Effector memory CD4-positive, alpha-beta T cell (primary cell): ENCODE data around the gene TUBG2.

Source experiments
- DNase-seq, 3 donors: peaks; one replicate each; pipeline ENCODE4 v3.0.0-alpha.2; 2020
- H3K27ac ChIP-seq: 2 replicates; pipeline ENCODE4 v1.7.0; 2013; ENCODE audit warnings: mild to moderate bottlenecking, low read length, moderate library complexity; ENCODE audit not compliant: insufficient read depth, poor library complexity, severe bottlenecking
- H3K27me3 ChIP-seq: replicated peaks from 2 replicates; pipeline ENCODE4 v1.7.0; 2013; ENCODE audit warnings: mild to moderate bottlenecking, low read length; ENCODE audit not compliant: insufficient read depth, control insufficient read depth, poor library complexity, severe bottlenecking
- H3K36me3 ChIP-seq: 2 replicates; pipeline ENCODE4 v1.7.0; 2013; ENCODE audit warnings: mild to moderate bottlenecking, low read length, moderate library complexity; ENCODE audit not compliant: control insufficient read depth, insufficient read depth
- H3K4me1 ChIP-seq: 2 replicates; pipeline ENCODE4 v1.7.0; 2013; ENCODE audit warnings: low read length, mild to moderate bottlenecking; ENCODE audit not compliant: control insufficient read depth, insufficient read depth, poor library complexity, severe bottlenecking
- H3K4me3 ChIP-seq: 2 replicates; pipeline ENCODE4 v1.7.0; 2013; ENCODE audit warnings: low read length, low read depth, mild to moderate bottlenecking; ENCODE audit not compliant: insufficient read depth, poor library complexity, severe bottlenecking
- H3K9me3 ChIP-seq: 2 replicates; pipeline ENCODE4 v1.7.0; 2013; ENCODE audit warnings: mild to moderate bottlenecking, low read length, moderate library complexity; ENCODE audit not compliant: control insufficient read depth

The TUBG2 gene

DNA sequence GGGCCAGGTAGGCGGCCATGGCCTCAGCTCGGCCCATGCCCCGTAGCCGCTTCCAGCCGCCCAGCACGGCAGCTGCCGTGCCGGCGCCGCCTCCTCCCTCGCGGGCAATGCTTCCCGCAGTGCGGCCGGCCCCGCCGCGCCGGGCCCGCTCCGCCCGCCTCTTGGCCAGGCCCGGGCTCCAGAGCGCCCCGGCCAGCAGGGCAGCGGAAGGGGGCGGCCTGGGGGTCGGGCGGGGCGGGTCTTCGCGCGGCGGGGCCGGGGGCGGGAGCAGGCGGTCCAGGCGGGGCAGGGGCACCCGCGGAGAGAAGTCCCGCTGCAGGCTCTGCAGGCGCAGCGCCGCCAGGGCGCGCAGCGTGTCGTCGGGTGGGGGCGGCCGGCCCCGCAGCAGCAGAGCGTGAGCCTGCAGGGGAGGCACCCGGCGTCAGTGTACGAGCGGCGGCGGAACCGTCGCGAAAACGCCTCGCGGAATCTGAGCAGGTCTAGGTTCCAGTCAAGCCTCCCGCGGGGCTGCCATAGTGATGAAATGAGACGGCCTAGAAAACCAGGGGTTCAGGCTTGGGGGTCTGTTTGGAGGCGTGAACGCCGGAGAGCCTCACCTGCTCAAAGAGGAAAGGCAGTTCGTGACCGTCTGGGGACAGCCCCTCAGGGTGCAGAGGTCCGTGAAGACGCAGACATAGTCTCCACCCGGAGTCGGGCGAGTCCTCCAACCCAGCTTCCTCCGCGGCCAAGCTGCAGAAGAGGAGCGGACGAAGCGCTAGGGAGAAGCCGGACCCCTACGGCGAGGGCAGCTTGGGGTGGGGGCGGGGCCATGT lies 11.1 kb downstream of the TUBG2 start:
- H3K27me3 ChIP-seq, result peaks cover 32% of the 10 kb centered on the region

GRCh38 chr17:42670789-42671657 lies 11.9 kb downstream of the TUBG2 start:
- no peak for DNase-seq
- Histone ChIP-seq H3K36me3 (no peaks in the 10 kb centered on the region), H3K4me1 (peaks cover 32% of the 10 kb centered on the region), H3K4me3 (peak overlapping the region; percentile 33), H3K27ac (no peak overlapping the region), H3K9me3 (no peaks in the 10 kb centered on the region), H3K27me3 (peaks cover 41% of the 10 kb centered on the region)

More for the DNA sequence above, 11.1 kb downstream of the TUBG2 start:
- peak; percentile 24 to 39 (median 29) for DNase-seq
- no peaks in the 10 kb centered on the region for H3K9me3 ChIP-seq
- H3K4me1 ChIP-seq, result peaks cover 24% of the 10 kb centered on the region
- H3K36me3 ChIP-seq, result no peaks in the 10 kb centered on the region
- peak overlapping the region; percentile 33 for H3K4me3 ChIP-seq
- H3K27ac ChIP-seq, result no peak overlapping the region

- Histone ChIP-seq H3K27me3 (peaks cover 48% of the 10 kb centered on the region), H3K4me1 (peaks cover 40% of the 10 kb centered on the region), H3K4me3 (no peak overlapping the region), H3K27ac (no peak overlapping the region), H3K36me3 (no peaks in the 10 kb centered on the region), H3K9me3 (no peaks in the 10 kb centered on the region)
- no peak for DNase-seq
Observed at GRCh38 chr17:42672038-42672437, 13.0 kb downstream of the TUBG2 start.

DNA sequence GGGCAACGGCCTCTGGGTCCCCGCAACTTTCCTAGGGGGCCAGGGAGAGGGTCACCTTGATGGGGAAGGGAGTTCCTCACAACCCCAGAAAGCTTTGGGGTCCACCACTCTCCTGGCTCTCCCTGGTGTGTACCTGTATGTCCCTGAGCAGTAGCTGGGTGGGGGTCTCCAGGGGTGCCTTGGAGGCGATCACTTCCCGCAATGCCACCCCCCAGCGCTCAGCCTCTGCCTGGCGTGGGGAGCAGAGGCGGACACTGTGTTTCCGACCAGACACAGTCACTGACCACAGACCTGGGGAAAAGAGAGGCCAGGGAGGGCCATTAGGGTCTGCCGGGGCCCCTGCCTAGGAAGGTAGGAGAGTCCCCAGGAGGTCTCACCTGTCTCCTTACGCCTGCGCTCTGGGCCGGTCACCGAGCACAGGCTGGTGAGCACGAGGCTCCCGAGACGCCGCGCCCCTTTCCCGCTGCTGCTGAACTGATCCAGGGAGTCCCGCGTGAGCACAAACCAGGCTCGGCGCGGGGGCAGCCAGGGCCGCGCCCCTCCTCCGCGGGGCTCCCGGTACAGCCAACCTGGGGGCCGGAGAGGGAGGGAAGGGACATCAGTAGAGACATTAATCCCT lies 14.3 kb downstream of the TUBG2 start:
- no peaks in the 10 kb centered on the region for H3K9me3 ChIP-seq
- H3K27ac ChIP-seq, result no peak overlapping the region
- peaks cover 48% of the 10 kb centered on the region for H3K27me3 ChIP-seq
- DNase-seq, result no peak
- no peak overlapping the region for H3K4me3 ChIP-seq
- H3K36me3 ChIP-seq, result no peaks in the 10 kb centered on the region
- peaks cover 50% of the 10 kb centered on the region for H3K4me1 ChIP-seq

DNA sequence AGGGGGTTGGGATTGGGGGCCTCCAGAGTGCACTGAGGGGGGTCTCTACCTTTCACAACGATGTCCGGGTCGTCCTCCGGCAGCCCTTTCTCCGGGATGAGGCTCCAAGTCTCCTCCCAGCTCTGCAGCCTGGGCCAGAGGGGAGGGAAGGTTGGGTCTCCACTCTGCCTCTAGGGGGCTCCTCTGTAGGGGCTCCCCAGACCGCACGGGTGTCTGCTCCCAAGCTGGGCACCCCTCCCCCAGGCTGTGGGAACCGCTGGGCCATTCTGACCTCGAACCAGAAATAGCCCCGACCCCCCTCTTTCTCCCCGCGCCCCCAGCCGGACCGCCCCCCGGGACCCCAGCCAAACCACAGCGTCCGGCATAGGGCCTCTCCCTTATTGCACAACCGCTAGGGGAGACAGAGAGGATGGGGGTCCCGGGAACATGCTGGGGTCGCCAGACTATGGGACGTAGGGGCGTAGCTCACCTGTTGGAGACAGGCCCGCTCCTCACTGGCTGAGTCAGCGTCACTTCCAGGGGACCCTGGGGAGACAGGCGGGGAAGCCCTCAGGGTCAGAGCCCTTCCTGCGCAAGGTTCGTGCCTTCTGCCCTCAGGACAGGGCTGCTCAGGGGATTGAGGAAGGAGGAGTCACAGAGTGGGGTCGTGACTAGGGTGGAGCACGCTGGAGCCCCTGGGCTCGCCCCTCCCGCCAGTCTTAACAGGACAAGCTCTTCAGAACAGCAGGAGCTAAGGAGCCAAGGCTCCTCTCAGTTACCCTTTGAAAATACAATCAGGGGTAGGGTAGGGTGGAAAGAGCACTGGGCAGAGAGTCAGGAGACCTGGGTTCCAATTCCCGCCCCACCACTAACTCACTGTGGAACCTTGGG lies 15.0 kb downstream of the TUBG2 start:
- Histone ChIP-seq H3K36me3 (no peaks in the 10 kb centered on the region), H3K9me3 (no peaks in the 10 kb centered on the region), H3K4me3 (no peak overlapping the region), H3K4me1 (peaks cover 57% of the 10 kb centered on the region), H3K27me3 (peaks cover 48% of the 10 kb centered on the region), H3K27ac (no peak overlapping the region)
- DNase-seq, result no peak

DNA sequence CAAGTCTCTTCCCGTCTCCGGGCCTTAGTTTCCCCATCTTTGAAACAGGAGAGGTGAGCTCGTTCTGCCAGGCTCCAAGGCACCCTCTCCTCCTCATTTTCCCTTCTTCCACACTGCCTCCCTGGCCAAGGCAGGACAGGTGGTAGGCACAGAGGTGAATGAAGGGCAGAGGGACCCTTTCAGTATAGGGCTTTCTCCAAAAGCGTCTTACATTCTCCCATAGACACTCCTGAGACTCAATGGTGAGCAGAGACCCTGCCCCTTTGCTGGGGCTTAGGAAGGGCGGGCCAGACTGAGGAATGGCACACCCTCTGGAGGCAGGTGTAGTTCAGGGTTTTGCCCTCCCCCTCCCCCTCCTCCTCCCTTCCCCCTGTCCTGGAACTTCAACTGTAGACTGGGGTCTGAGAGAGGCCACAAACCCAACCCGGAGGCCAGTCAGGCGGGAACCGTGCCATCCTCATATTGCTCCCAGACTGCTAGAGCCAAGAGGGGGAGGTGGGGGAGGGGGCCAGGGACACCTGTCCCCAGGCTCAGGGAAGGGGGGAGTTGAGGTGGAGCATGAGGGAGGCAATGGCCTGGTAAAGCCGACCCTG lies 15.8 kb downstream of the TUBG2 start:
- no peaks in the 10 kb centered on the region for H3K9me3 ChIP-seq
- no peaks in the 10 kb centered on the region for H3K36me3 ChIP-seq
- H3K4me1 ChIP-seq, result peaks cover 63% of the 10 kb centered on the region
- no peak overlapping the region for H3K27ac ChIP-seq
- H3K4me3 ChIP-seq, result no peak overlapping the region
- H3K27me3 ChIP-seq, result peaks cover 48% of the 10 kb centered on the region
- no peak for DNase-seq

- Histone ChIP-seq H3K27me3 (peaks cover 48% of the 10 kb centered on the region), H3K36me3 (no peaks in the 10 kb centered on the region), H3K4me3 (peak overlapping the region; percentile 51), H3K9me3 (no peaks in the 10 kb centered on the region), H3K4me1 (peaks cover 66% of the 10 kb centered on the region), H3K27ac (no peak overlapping the region)
- DNase-seq, result no peak
Observed at GRCh38 chr17:42675348-42675964, 16.4 kb downstream of the TUBG2 start.

GRCh38 chr17:42675965-42676423 lies 16.9 kb downstream of the TUBG2 start:
- no peaks in the 10 kb centered on the region for H3K36me3 ChIP-seq
- H3K4me3 ChIP-seq, result peak overlapping the region; percentile 51
- peaks cover 46% of the 10 kb centered on the region for H3K27me3 ChIP-seq
- H3K4me1 ChIP-seq, result peaks cover 61% of the 10 kb centered on the region
- DNase-seq, result no peak
- H3K9me3 ChIP-seq, result no peaks in the 10 kb centered on the region
- H3K27ac ChIP-seq, result no peak overlapping the region
